Hepatocyte (in vitro differentiated cells): Measurements from ENCODE around the gene DDIT3.

Experiments
- EZH2 ChIP-seq: fragments of 200-600 bp; sonication (generic); IDR thresholded peaks from 2 replicates; pipeline ENCODE4 v1.6.1; 2016; ENCODE audit warnings: antibody characterized with exemption, mild to moderate bottlenecking, borderline replicate concordance
- TF ChIP-seq, protein P1 (sequence below): fragments of 200-600 bp; sonication (generic); IDR thresholded peaks from 2 replicates; pipeline ENCODE4 v1.5.1; 2016; ENCODE audit warnings: antibody characterized with exemption, mild to moderate bottlenecking; ENCODE audit not compliant: poor library complexity

DNA sequence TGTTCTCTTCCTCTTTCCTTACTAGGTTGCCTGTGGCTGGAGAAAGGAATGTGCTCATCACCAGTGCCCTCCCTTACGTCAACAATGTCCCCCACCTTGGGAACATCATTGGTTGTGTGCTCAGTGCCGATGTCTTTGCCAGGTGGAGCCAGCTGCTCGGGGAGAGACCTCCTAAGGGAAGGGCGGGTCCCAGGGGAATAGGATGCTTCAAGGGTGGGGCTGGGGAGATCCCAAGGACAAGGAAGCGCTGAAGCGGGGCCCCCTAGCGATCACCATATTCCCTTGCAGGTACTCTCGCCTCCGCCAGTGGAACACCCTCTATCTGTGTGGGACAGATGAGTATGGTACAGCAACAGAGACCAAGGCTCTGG is 22.2 kb downstream of the DDIT3 start:
- TF ChIP-seq, protein P1, sequence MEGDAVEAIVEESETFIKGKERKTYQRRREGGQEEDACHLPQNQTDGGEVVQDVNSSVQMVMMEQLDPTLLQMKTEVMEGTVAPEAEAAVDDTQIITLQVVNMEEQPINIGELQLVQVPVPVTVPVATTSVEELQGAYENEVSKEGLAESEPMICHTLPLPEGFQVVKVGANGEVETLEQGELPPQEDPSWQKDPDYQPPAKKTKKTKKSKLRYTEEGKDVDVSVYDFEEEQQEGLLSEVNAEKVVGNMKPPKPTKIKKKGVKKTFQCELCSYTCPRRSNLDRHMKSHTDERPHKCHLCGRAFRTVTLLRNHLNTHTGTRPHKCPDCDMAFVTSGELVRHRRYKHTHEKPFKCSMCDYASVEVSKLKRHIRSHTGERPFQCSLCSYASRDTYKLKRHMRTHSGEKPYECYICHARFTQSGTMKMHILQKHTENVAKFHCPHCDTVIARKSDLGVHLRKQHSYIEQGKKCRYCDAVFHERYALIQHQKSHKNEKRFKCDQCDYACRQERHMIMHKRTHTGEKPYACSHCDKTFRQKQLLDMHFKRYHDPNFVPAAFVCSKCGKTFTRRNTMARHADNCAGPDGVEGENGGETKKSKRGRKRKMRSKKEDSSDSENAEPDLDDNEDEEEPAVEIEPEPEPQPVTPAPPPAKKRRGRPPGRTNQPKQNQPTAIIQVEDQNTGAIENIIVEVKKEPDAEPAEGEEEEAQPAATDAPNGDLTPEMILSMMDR, result no peak
- TF ChIP-seq EZH2, result no peak
